H54 (cell line): ENCODE data around the gene ZNF256.

Experiments used
- DNase-seq: peaks from one replicate; pipeline ENCODE4 v3.0.0; 2011; ENCODE audit warnings: low spot score, mixed read lengths; ENCODE audit not compliant: insufficient read length
- FAIRE-seq: peaks from 3 replicates; lab custom pipeline; 2011; peaks lifted over from hg19 to GRCh38; lab: Jason Lieb, UNC
- POLR2A ChIP-seq: IDR thresholded peaks from 2 replicates; pipeline ENCODE4 v1.6.1; 2011; ENCODE audit warnings: low read depth, mild to moderate bottlenecking, low read length

The ZNF256 gene

DNA sequence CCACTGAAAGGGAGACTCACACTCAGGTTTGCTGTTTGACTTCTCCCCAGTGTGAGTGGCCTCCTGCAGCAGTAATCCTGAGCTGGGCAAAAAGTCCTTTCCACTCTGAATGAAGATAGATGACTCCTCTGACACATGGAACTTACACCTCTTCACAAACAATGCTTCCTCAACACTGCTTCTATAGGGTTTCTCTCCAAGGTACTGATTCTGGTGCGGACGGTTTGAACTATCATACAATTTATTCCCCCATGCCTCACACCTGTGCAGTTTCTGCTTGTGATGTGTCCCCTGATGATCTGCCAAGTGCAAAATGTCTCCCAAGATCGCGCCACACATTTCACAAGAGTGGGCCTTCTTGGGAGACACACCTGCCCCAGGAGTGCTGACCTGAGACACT is 19.9 kb downstream of the ZNF256 start:
- FAIRE-seq (no peak), DNase-seq (no peak)
- no peak for TF ChIP-seq POLR2A

DNA sequence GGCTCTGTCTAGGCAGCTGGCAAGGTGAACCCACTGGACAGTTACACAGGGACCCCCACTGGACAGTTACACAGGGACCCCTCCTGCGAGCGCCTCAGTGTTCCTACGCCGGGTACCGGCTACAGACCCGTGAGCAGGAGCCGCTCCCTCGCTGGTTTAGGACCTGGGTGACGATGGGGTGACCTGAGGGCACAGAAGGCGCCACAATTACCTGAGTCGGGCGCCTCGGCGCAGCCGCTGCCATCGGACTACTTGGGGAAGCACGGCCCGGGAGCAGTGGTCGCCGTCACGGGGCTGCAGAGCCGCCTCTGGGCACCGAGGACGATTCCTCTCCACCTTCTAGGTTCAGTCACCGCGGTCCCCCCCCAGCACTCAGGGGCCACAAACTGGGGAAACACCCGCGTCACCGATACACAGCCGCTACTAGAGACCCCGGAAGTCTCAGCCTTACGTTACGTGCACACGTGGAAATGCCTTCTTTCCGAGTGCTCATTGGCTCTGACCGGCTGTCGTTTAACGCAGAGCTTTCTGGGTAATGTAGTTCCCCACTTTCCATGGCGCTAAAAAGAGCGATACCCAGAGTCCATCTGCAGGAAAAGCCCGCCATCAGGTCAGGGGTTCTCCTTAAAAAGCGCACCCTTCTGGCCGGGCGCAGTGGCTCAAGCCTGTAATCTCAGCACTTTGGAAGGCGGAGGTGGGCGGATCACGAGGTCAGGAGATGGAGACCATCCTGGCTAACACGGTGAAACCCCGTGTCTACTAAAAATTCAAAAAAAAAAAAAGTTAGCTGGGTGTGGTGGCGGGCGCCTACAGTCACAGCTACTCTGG is 31.1 kb downstream of the ZNF256 start, which contains the start of gene ZNF417:
Gene ZNF417, minus strand, starts transcription at position 425 of the 828 bp plus-strand sequence. Its CDS starts 181 bp downstream, at position 244.
- FAIRE-seq = peak; percentile 33
- peak; percentile 97 for DNase-seq
- peak; percentile 83 for TF ChIP-seq POLR2A

DNA sequence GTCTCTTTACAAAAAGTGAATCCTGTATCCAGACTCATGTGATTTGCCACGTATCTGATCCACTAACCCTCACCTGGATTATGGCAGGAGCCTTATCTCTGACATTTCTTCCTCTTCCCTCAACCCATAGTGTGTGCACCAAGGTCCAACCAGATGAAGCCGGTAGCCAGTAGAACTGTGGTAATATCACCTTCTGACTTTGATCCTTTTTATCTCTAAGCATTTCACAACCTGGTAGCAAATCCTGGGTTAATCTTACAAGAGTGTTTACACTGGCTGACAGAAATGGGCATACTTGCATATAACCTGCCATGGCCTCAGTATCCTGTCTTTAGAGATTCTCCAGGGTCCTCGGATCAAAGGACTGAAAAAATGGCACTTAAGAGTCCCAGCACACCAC is 33.0 kb downstream of the ZNF256 start:
- DNase-seq (no peak), FAIRE-seq (no peak)
- TF ChIP-seq POLR2A = no peak

DNA sequence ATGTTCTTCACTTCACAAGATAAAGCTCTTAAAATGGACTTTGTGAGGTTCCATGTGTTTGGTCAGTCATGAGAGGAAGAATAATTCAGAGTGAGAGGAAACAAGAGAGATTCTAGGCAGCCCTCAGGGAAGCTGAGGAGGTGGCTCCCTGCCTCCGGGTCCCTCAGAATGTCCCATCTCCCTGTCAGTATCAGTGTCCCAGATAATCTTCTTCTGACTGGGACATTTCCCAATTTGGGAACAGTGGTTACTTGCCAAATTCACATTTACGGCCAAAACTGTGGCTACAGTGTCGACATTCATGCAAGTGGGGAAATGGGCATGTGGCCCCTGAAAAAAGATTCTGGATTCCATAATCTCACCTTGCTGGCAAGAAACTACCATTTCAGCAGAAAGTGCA is 40.1 kb downstream of the ZNF256 start:
- no peak for TF ChIP-seq POLR2A
- FAIRE-seq (no peak), DNase-seq (no peak)

DNA sequence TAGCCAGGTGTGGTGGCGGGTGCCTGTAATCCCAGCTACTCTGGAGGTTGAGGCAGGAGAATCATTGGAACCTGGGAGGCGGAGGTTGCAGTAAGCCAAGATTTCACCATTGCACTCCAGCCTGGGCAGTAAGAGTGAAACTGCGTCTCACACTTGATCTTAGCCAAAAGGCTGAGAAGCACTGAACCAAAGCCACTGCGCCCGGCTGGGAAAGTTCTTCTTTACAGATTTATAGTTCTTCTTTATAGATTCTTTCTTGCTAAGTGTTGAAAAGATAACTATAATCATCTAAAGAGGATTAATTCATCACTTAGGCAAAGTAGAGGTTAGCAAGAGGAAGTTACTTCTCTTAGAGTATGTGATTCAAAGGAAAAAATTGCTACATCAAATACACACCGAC is 42.2 kb downstream of the ZNF256 start:
- no peak for DNase-seq
- no peak for FAIRE-seq
- no peak for TF ChIP-seq POLR2A

DNA sequence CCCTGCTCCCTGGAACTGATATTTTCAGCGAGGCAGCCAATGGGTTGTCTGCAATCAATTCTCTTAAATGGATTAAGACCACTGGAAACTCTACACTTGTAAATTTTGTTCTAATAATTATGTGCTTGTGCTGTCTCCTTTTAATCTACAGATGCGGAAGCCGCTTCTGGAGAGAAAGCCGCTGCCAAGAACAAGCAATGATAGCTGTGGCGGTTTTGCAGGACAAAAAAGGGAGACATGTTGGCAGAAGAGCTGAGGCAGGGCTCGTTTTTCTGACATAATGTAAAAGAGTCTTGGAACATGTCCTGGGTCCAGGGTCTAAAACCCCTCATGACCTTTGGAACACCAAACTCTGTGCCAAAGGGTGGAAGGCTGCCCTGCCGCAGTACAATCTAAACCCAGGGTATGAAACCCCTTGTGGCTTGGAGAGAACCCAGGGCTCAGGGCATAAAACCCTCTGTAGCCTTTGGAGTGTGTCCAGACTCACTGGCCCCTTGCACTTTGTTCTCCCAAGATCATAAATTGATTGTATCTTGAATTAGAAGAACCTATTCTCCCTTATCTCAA is 43.8 kb downstream of the ZNF256 start:
- FAIRE-seq = no peak
- no peak for DNase-seq
- no peak for TF ChIP-seq POLR2A

DNA sequence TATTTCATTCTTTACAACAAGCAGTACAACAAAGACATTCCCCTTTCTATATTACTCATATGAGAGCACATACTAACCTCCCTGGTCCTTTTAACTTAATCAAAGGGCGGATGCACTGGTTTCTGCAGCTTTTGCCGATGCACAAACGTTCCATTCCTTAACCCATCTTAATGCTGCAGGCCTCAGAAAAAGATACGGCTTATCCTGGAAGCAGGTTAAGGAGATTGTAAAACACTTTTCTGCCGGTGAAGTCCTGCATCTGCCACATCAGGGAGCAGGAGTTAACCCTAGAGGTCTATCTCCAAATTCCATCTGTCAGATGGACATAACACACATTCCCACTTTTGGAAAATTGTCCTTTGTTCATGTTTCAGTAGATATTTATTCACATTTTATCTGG is 47.2 kb downstream of the ZNF256 start:
- DNase-seq (no peak), FAIRE-seq (no peak)
- TF ChIP-seq POLR2A = no peak
